DND-41 (cell line): ENCODE measurements around the gene GSG1L.

ENCODE experiments used
- ATAC-seq: fragments of 200-7000 bp; cut with Tn5 transposase; 3 replicates; pipeline ENCODE4 v1.9.1; 2021; ENCODE audit warnings: low read depth; ENCODE audit not compliant: insufficient read depth
- DNase-seq: peaks from one replicate; pipeline ENCODE4 v3.0.0-alpha.2; 2020
- H2AFZ ChIP-seq: 2 replicates; pipeline ENCODE4 v1.6.0; 2012; ENCODE audit warnings: low read depth, low read length
- H3K27ac ChIP-seq: 2 replicates; pipeline ENCODE4 v1.5.1; 2012; ENCODE audit warnings: low read length, inconsistent platforms
- H3K27me3 ChIP-seq: fragments of 200-600 bp; sonication (generic); 2 replicates; pipeline ENCODE4 v1.6.0; 2012; ENCODE audit warnings: low read length, mild to moderate bottlenecking, inconsistent platforms; ENCODE audit not compliant: insufficient read depth, poor library complexity
- H3K36me3 ChIP-seq: 2 replicates; pipeline ENCODE4 v1.5.1; 2012; ENCODE audit warnings: low read length, inconsistent platforms; ENCODE audit not compliant: insufficient read depth
- H3K4me1 ChIP-seq: 2 replicates; pipeline ENCODE4 v1.5.1; 2012; ENCODE audit warnings: mild to moderate bottlenecking, low read length; ENCODE audit not compliant: insufficient read depth
- H3K4me2 ChIP-seq: 2 replicates; pipeline ENCODE4 v1.6.0; 2012; ENCODE audit warnings: mild to moderate bottlenecking, moderate library complexity, low read length, inconsistent platforms; ENCODE audit not compliant: insufficient read depth
- H3K4me3 ChIP-seq, 2 experiments: fragments of 200-600 bp in 1 of 2; shearing (Covaris generic) in 1 of 2; 2 replicates each; pipeline ENCODE4 v1.5.1; 2012 to 2016; ENCODE audit warnings: inconsistent platforms in 2 of 2, low read length in 2 of 2, mild to moderate bottlenecking in 2 of 2, low read depth in 1 of 2, moderate library complexity in 1 of 2
- H3K79me2 ChIP-seq: 2 replicates; pipeline ENCODE4 v1.6.0; 2012; ENCODE audit warnings: low read length, inconsistent platforms; ENCODE audit not compliant: insufficient read depth
- H3K9ac ChIP-seq: 2 replicates; pipeline ENCODE4 v1.6.0; 2012; ENCODE audit warnings: low read depth, mild to moderate bottlenecking, inconsistent platforms, low read length, moderate library complexity
- H3K9me3 ChIP-seq: 2 replicates; pipeline ENCODE4 v1.5.1; 2012; ENCODE audit warnings: low read length, moderate library complexity, mild to moderate bottlenecking, inconsistent platforms; ENCODE audit not compliant: insufficient read depth, severe bottlenecking
- H4K20me1 ChIP-seq: 2 replicates; pipeline ENCODE4 v1.6.0; 2012; ENCODE audit warnings: low read length; ENCODE audit not compliant: insufficient read depth
- CTCF ChIP-seq: IDR thresholded peaks from 2 replicates; pipeline ENCODE4 v1.5.1; 2012; ENCODE audit warnings: borderline replicate concordance, low read length, moderate library complexity, mild to moderate bottlenecking; ENCODE audit not compliant: poor library complexity, severe bottlenecking; ENCODE audit errors: extremely low read depth
- EZH2 ChIP-seq: IDR thresholded peaks from 3 replicates; pipeline ENCODE4 v1.6.1; 2012; ENCODE audit warnings: borderline replicate concordance, low read depth, mild to moderate bottlenecking, moderate library complexity, low read length, inconsistent platforms; ENCODE audit not compliant: severe bottlenecking

The GSG1L gene

DNA sequence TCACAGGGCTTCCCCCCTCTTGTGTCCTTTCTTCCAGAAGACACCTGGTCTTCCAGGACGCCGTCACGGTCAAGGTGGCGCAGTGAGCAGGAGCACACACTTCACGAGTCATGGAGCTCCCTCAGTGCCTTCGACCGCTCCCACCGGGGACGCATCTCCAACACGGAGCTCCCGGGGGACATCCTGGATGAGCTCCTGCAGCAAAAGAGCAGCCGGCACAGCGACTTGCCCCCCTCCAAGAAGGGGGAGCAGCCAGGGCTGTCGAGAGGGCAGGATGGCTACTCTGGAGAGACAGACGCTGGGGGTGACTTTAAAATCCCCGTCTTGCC, 314.0 kb downstream of the GSG1L start:
- TF ChIP-seq CTCF, result no peak
- no peak overlapping the region for H3K4me3 ChIP-seq
- no peaks in the 10 kb centered on the region for H3K79me2 ChIP-seq
- no peak for DNase-seq
- H3K4me1 ChIP-seq, result no peaks in the 10 kb centered on the region
- H3K27me3 ChIP-seq, result no peaks in the 10 kb centered on the region
- no peak overlapping the region for H3K27ac ChIP-seq
- no peaks in the 10 kb centered on the region for H3K9me3 ChIP-seq
- H4K20me1 ChIP-seq, result no peaks in the 10 kb centered on the region; the same call in 1 of the 2 replicates
- no peaks in the 10 kb centered on the region for H3K36me3 ChIP-seq
- H3K4me2 ChIP-seq, result no peak overlapping the region
- no peak overlapping the region for H2AFZ ChIP-seq
- no peak for ATAC-seq
- no peak overlapping the region for H3K9ac ChIP-seq

DNA sequence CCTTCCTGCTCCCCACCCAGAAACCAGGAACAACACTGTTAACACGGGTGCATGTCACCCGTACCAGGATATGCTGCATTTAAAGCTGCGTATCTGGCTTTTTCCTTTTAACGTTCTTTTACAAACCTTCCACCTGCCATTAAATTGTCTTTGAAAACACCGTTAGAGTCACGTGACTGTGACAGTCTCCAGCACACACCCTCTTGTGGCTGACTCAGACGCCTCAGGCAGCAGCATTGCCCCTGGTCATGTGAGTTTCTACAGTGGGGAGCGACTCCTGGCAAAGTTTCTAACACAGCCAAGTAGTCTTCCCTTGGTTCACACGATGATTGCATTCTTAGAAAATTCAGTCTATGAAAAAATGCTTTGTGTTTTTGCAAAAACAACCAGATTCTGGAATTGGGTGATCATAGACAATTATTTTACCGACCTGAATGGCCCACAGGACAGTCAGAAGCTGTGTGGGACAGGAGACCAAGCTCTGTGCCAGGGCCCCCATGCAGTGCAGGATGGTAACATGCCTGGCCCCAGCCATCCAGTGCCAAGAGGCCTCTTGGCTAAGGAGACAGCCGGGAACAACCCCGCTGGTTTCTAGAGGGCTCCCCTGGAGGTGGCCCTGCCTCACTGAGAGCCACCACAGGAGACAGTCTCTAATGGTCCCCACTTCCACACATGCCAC, 314.5 kb downstream of the GSG1L start:
- Histone ChIP-seq H3K36me3 (no peaks in the 10 kb centered on the region), H3K27ac (no peak overlapping the region), H4K20me1 (no peaks in the 10 kb centered on the region; the same call in 1 of the 2 replicates), H3K4me3 (no peak overlapping the region), H2AFZ (no peak overlapping the region), H3K79me2 (no peaks in the 10 kb centered on the region), H3K27me3 (no peaks in the 10 kb centered on the region), H3K9me3 (no peaks in the 10 kb centered on the region), H3K9ac (no peak overlapping the region), H3K4me2 (no peak overlapping the region), H3K4me1 (no peaks in the 10 kb centered on the region)
- peak; percentile 40; the same call in 1 of the 3 replicates for ATAC-seq
- DNase-seq, result no peak
- no peak for TF ChIP-seq EZH2
- TF ChIP-seq CTCF, result peak; percentile 28

GRCh38 chr16:27747946-27748345, 315.6 kb downstream of the GSG1L start:
- Histone ChIP-seq H3K4me1 (no peaks in the 10 kb centered on the region), H3K79me2 (no peaks in the 10 kb centered on the region), H4K20me1 (no peaks in the 10 kb centered on the region), H3K9me3 (no peaks in the 10 kb centered on the region), H3K36me3 (no peaks in the 10 kb centered on the region), H3K27me3 (no peaks in the 10 kb centered on the region), H3K4me2 (no peak overlapping the region), H3K27ac (no peak overlapping the region), H3K9ac (no peak overlapping the region), H3K4me3 (no peak overlapping the region), H2AFZ (no peak overlapping the region)
- no peak for TF ChIP-seq EZH2
- TF ChIP-seq CTCF, result no peak
- DNase-seq (no peak), ATAC-seq (no peak)
